ENCODE results near the gene ELMO3.
A peak's percentile ranks its signal among the peaks of the same experiment; 100 is the strongest.

ELMO3 gene

GRCh38 chr16:67163999-67164558 lies 34.9 kb upstream of the ELMO3 start:
- DNase-seq, result no peak

GRCh38 chr16:67164599-67165061 lies 34.3 kb upstream of the ELMO3 start, which contains the start of gene HSF4:
HSF4 (plus strand) TSS chr16:67164745; CDS start chr16:67164812, 67 bp downstream.
- DNase-seq, result no peak

GRCh38 chr16:67165121-67166078 lies 33.5 kb upstream of the ELMO3 start:
- no peak for DNase-seq

- DNase-seq, result no peak
These were observed 32.8 kb upstream of the ELMO3 start for GRCh38 chr16:67166110-67166547.

- DNase-seq, result no peak
These were observed 32.2 kb upstream of the ELMO3 start for GRCh38 chr16:67166598-67167168.

DNA sequence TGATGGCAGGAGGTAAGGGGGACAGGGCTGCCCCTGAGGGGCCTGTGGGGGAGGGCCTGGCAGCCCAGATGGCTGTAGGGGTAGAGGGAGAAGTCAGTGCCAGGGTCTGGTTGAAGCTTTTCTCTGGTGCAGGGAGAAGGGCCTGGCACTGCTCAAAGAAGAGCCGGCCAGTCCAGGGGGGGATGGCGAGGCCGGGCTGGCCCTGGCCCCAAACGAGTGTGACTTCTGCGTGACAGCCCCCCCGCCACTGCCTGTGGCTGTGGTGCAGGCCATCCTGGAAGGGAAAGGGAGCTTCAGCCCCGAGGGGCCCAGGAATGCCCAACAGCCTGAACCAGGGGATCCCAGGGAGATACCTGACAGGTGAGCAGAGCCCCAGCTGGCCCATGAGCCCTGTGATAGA lies 31.3 kb upstream of the ELMO3 start:
- no peak for DNase-seq

DNA sequence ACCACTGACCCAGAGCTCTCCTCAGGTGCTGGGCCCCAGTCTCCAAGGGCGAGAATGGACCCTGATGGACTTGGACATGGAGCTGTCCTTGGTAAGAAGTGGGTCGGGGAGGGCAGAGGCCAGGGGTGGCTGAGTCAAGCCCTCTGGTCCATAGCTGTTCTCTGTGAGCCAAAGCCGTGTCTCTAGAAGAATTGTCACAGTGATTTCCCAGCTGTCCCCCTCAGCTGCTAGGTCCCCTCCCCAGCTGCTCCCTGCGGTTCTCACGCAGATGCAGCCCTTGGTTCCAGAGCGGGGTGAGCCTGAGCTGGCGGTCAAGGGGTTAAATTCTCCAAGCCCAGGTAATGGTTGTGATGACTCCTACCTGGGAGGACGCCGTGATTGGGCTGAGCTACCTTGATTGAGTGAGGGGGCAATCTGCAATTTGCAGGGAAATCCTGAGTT lies 29.9 kb upstream of the ELMO3 start:
- no peak for DNase-seq

DNA sequence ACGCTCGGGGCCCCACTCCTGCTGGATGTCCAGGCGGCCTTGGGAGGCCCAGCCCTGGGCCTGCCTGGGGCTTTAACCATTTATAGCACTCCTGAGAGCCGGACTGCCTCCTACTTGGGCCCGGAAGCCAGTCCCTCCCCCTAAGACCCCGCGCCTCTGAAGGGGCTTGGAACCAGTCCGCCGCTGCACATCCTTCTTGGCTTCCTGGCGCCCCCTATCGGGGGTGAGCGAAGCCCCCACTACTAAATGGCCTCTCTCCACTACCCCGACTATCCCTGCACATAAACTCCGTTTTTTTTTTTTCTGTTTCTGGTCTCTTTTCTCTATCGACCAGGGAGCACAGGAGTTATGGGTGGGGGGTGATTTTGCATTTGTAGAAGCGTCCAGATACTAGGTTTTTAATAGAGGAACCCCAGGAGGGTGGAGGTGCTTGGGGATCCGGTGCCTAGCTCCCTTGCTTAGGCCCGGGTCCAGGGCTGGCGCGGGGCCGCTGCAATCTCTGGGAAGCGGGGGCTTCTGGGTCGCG lies 29.2 kb upstream of the ELMO3 start:
- DNase-seq, result no peak

DNA sequence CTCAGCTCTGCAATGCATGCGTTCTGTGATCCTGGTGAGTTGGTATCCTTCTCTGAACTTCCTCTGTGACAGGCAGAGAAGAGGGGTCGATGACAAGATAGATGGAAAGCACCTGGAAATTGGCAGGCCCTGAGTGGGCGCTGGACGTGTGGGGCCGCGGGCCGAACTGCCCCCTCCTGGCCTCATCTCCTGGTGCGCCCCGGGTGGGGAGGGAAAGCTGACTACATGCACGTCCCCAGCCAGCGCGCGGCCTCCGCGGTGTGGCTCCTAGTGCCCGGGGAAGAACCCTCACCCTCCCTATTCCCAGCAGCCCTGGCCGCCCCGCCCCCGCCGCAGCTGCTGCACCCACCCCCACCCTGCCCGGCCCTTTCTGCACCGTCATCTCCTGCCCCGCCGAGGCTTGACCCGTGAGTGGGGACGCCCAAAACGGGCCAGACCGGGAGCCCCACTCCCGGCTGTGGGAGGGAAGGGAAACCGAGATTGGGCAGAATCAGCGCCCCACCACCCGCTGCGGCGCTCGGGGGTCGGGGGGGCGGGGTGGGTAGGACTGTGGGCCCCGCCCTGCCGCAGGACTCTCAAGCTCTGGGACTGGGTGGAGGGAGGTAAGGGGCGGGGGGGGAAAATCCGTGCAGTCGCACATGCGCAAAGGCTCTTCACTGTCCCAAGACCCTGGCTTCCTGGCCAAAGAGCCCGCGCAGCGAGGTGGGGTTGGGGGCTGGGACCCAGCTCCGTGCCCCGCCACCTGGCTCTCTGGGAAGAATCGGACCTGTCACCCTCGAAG lies 28.6 kb upstream of the ELMO3 start, which contains the start of gene NOL3:
NOL3 (plus strand) TSS at position 371 of the 781 bp plus-strand sequence.
- peak; percentile 58 for DNase-seq

DNA sequence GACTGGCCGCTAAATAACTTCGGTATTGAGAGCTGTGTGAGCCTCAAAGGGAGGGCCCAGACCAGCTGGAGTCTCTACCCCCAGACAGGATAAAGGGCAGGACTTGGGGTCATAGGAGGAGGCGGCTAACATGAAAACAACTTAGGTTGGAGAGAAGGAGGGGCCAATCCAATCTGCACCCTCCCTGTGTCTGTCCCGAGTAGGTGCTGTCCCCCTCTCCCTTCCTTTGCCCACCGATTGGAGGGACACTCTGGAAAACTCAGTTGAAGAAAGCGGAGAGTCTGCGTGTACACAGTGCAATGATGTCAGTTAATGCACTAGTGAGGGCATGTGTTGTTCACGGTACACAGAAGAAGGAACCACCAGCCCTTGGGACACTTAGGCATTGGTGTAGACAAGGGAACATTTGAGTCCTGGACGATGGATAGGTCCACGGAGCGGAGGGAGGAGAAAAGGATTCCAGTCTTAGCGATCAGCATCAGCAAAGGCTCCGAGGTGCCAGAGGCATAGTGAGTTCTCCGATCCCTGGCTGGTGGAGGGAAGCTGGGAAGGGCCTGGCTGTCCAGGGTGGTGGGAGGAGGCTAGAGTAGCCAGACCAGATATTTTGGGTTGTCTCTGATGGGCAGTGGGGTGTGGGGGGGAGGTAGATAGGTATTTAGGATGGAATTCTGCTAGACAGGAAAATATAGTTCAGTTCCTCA lies 27.8 kb upstream of the ELMO3 start:
- DNase-seq, result no peak

- DNase-seq, result no peak
These were observed 25.6 kb upstream of the ELMO3 start for GRCh38 chr16:67173323-67173722.

DNA sequence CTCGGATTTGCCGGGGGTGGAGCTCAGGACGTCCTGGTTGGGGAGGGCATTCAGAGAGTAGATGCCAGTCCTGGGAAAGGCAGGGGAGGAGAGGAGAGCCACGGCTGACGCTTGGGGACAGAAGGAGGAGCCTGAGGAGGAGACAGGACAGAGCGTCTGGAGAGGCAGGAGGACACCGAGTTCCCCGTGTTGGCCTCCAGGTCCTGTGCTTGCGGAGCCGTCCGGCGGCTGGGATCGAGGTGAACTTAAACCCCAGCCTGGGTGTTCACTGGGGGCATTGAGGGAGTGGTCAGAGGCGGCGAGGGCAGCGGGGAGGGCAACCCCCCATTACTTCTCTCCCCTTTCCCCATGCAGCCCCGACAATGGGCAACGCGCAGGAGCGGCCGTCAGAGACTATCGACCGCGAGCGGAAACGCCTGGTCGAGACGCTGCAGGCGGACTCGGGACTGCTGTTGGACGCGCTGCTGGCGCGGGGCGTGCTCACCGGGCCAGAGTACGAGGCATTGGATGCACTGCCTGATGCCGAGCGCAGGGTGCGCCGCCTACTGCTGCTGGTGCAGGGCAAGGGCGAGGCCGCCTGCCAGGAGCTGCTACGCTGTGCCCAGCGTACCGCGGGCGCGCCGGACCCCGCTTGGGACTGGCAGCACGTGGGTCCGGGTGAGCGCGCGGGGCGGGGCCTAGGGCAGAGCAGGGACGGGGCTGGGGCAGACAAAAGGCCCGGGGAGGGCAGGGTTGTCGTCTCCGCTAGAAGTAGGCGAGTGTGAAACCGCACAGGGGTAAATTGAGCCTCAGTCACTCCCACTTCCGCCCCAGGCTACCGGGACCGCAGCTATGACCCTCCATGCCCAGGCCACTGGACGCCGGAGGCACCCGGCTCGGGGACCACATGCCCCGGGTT lies 24.9 kb upstream of the ELMO3 start:
- peak; percentile 64 for DNase-seq

GRCh38 chr16:67174706-67175231 lies 24.2 kb upstream of the ELMO3 start:
- DNase-seq, result no peak

DNA sequence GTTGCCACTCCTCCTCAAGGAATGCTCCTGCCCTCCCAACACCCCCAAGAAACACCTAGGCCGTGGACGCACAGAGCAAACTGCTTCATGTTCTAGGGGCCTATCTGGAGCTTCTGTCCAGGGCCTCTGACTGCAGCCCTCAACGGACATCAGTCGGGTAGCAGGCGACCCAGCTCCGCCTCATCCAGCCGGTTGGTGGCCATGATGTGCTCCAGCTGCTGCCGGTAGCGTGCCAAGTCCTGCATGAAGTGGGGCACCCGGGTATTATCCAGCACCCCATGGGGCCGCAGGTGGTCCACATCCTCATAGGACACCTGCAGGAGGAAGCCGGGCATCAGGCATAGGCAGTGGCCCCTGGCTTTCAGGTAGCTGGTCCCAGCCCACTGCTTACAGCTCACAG lies 22.3 kb upstream of the ELMO3 start:
- DNase-seq, result no peak

GRCh38 chr16:67177743-67178699 lies 20.9 kb upstream of the ELMO3 start:
- DNase-seq, result peak; percentile 63

DNA sequence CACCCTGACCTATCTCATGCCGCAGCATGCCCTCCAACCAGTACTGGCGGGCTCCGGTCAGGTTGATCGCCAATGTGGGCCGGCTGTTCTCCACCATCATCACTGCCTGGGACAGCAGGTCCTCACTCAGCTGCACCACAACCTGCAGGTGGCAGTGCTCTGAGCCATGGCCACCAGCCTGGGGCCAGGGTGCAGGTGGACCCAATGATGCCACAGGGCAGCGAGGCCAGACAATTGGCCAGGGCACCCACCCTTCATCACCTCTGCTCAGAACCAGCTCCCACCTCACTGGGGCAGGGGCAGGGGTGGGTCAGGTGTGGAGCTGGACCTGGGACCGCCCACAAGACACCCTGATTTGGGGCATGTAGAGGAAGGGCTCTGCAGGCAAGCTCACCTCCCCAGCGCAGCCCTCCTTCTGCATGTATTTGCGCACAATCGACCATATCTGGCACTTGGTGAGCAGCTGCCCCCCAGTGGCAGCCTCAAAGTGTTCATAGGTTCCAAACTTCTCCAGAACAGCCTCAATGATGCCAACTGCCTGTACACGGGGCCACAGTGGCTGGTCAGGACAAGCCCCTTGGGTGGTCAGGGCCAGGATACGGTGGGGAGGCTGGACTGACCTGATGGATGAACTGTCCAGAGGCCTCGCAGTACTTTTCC lies 19.4 kb upstream of the ELMO3 start:
- DNase-seq, result no peak

DNA sequence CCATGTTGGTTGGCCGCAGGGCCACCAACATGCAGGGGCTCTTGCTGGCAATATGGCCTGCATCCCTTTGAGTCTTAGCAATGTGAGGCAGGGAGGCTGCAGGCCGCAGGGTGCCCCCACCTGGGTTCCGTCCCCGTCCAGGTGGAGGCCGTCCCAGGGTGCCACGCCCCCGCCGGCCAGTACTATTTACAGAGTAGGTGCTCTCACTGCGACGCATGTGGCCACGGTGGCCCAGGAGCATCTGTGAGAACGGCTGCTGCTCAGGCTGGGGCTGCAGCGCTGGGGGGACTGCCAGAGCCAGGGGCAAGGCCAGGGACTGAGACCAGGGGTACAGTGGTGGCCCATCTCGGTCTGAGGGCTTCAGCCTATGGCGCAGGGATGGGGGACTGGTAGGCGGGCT lies 18.8 kb upstream of the ELMO3 start:
- DNase-seq, result no peak

DNA sequence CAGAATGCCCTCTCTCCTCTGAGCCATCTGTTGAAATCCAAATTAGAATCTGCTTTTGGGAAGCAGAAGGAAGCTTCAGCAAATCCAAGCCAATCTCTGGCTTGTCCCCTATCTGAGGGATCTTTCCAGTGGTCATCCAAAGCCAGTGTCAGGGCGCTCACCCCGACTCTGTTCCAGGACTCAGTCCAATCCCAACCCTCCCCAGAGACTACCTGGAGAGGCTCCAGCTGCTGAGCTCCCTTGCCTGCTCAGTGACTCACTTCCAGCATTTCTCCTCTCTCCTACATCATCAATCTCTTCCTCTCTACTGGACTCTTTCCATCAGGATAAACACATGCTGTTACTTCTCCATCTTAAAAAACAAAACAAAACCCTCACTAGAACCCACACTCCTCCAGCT lies 17.6 kb upstream of the ELMO3 start:
- DNase-seq, result no peak

DNA sequence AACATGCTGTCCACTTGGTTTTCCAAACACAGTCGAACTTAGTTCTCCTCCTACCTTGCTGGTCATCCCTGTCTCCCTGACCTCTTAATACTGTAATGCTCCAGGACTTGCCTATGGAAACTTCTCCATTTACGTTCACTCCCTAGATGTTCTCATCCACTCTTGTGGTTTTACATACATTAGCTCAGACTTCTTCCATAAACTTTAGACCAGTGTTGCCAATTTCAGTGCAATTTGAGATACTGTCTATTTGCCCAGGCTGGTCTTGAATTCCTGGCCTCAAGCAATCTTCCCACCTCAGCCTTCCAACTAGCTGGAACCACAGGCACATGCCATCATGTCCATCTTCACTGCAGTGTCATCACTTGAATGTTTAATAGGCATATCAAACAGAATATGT lies 16.6 kb upstream of the ELMO3 start:
- no peak for DNase-seq
